GM23338 (cell line): ENCODE data around the gene ZNF438. TPM values are rescaled to one million over a fixed set of nuclear protein-coding genes. Genes with fewer than 3 reads are reported as not detected.

Source experiments
- ATAC-seq: fragments of 200-7000 bp; cut with Tn5 transposase; 3 replicates; pipeline ENCODE4 v1.9.1; 2020
- DNase-seq: peaks from one replicate; pipeline ENCODE4 v3.0.0-alpha.2; 2015; ENCODE audit warnings: low spot score
- H2AFZ ChIP-seq: fragments of 200-600 bp; sonication (generic); 2 replicates; pipeline ENCODE4 v1.8.0; 2016; ENCODE audit warnings: antibody characterized with exemption, mild to moderate bottlenecking, moderate library complexity
- H3F3A ChIP-seq: fragments of 200-600 bp; sonication (generic); replicated peaks from 2 replicates; pipeline ENCODE4 v1.8.0; 2017; ENCODE audit warnings: antibody characterized with exemption, mixed run types, low read depth
- H3K27ac ChIP-seq: fragments of 200-600 bp; sonication (generic); 2 replicates; pipeline ENCODE4 v1.6.1; 2016; ENCODE audit warnings: low read depth
- H3K27me3 ChIP-seq: fragments of 200-600 bp; sonication (generic); 2 replicates; pipeline ENCODE4 v1.8.0; 2016; ENCODE audit warnings: mild to moderate bottlenecking, mixed run types, moderate library complexity; ENCODE audit not compliant: insufficient read depth
- H3K36me3 ChIP-seq: fragments of 200-600 bp; sonication (generic); 2 replicates; pipeline ENCODE4 v1.8.0; 2016; ENCODE audit warnings: mild to moderate bottlenecking; ENCODE audit not compliant: insufficient read depth
- H3K4me1 ChIP-seq: fragments of 200-600 bp; sonication (generic); 2 replicates; pipeline ENCODE4 v1.8.0; 2016; ENCODE audit warnings: mild to moderate bottlenecking, moderate library complexity; ENCODE audit not compliant: insufficient read depth
- H3K4me2 ChIP-seq: fragments of 200-600 bp; sonication (generic); 2 replicates; pipeline ENCODE4 v1.7.1; 2017; ENCODE audit warnings: mixed run types
- H3K4me3 ChIP-seq: fragments of 200-600 bp; sonication (generic); 2 replicates; pipeline ENCODE4 v1.6.1; 2016; ENCODE audit warnings: mixed run types
- H3K79me2 ChIP-seq: fragments of 200-600 bp; sonication (generic); replicated peaks from 2 replicates; pipeline ENCODE4 v1.8.0; 2017; ENCODE audit warnings: mild to moderate bottlenecking; ENCODE audit not compliant: insufficient read depth
- H3K9me2 ChIP-seq: fragments of 200-600 bp; sonication (generic); 2 replicates; pipeline ENCODE4 v1.8.0; 2017; ENCODE audit not compliant: insufficient read depth
- H4K20me1 ChIP-seq: fragments of 200-600 bp; sonication (generic); replicated peaks from 2 replicates; pipeline ENCODE4 v1.8.0; 2017; ENCODE audit warnings: mild to moderate bottlenecking; ENCODE audit not compliant: insufficient read depth
- H3K27ac Mint-ChIP-seq: 2 replicates; pipeline ENCODE4 v1.8.0; 2020; ENCODE audit warnings: inconsistent platforms, mild to moderate bottlenecking, moderate library complexity, mixed read lengths
- H3K27me3 Mint-ChIP-seq: 3 replicates; pipeline ENCODE4 v1.8.0; 2022; ENCODE audit warnings: low read depth, mild to moderate bottlenecking, moderate library complexity, mixed read lengths, inconsistent platforms; ENCODE audit not compliant: insufficient read depth, poor library complexity
- H3K36me3 Mint-ChIP-seq: 3 replicates; pipeline ENCODE4 v1.8.0; 2021; ENCODE audit warnings: low read depth, mild to moderate bottlenecking, inconsistent platforms, moderate library complexity, mixed read lengths
- H3K4me1 Mint-ChIP-seq: 3 replicates; pipeline ENCODE4 v1.8.0; 2020; ENCODE audit warnings: mild to moderate bottlenecking, inconsistent platforms, mixed read lengths
- H3K4me3 Mint-ChIP-seq: 3 replicates; pipeline ENCODE4 v1.8.0; 2021; ENCODE audit warnings: moderate library complexity, mild to moderate bottlenecking, inconsistent platforms, mixed read lengths
- H3K9me3 Mint-ChIP-seq: 3 replicates; pipeline ENCODE4 v1.8.0; 2020; ENCODE audit warnings: moderate library complexity, mild to moderate bottlenecking, inconsistent platforms, mixed read lengths
- EZH2 ChIP-seq: fragments of 200-600 bp; sonication (generic); IDR thresholded peaks from one replicate; pipeline ENCODE4 v1.8.0; 2017; ENCODE audit warnings: antibody characterized with exemption, mild to moderate bottlenecking, low read depth; ENCODE audit not compliant: unreplicated experiment
- EZH2phosphoT487 ChIP-seq: fragments of 200-600 bp; sonication (generic); IDR thresholded peaks from one replicate; pipeline ENCODE4 v1.8.1; 2018; ENCODE audit warnings: antibody characterized with exemption; ENCODE audit not compliant: unreplicated experiment
- JUNB ChIP-seq: IDR thresholded peaks from one replicate; pipeline ENCODE4 v1.6.1; 2016; ENCODE audit warnings: antibody characterized with exemption; ENCODE audit not compliant: unreplicated experiment
- NANOG ChIP-seq: IDR thresholded peaks from 2 replicates; pipeline ENCODE4 v1.6.1; 2016; ENCODE audit warnings: antibody characterized with exemption, borderline replicate concordance
- POLR2AphosphoS5 ChIP-seq: IDR thresholded peaks from 2 replicates; pipeline ENCODE4 v1.6.1; 2016; ENCODE audit warnings: antibody characterized with exemption, low read depth
- STAT1 ChIP-seq: IDR thresholded peaks from one replicate; pipeline ENCODE4 v1.6.1; 2016; ENCODE audit warnings: antibody characterized with exemption; ENCODE audit not compliant: unreplicated experiment
- ZNF331 ChIP-seq: fragments of 250-450 bp; sonication (Bioruptor Pico); IDR thresholded peaks from 2 replicates; pipeline ENCODE4 v1.5.0; 2020; ENCODE audit warnings: low read depth, mild to moderate bottlenecking, moderate library complexity
- polyA plus RNA-seq: library from polyadenylated mRNA; unstranded; fragments of >200 nt; fragmentation: Nextera tagmentation; extraction: Ambion mirVana; gene quantifications from 2 replicates; pipeline ENCODE4 v1.2.1, GENCODE V29; 2016
- total RNA-seq: library from RNA; depleted of rRNA; stranded (reverse); fragments of >200 nt; shearing (Covaris generic); gene quantifications from 2 replicates; pipeline ENCODE4 v1.2.3, GENCODE V29; 2014
- TF ChIP-seq, protein P1 (sequence below): IDR thresholded peaks from 2 replicates; pipeline ENCODE4 v1.6.1; 2016; ENCODE audit warnings: antibody characterized with exemption
- TF ChIP-seq, protein P2 (sequence below), 2 experiments: fragments of 200-600 bp in 1 of 2; sonication (generic) in 1 of 2; conservative IDR thresholded peaks; 2 replicates each; pipeline versions ENCODE4 v1.5.1 to v1.6.1; 2016 to 2017; ENCODE audit warnings: antibody characterized with exemption in 2 of 2, low read depth in 2 of 2, mild to moderate bottlenecking in 2 of 2, moderate library complexity in 1 of 2
- TF ChIP-seq, protein P3 (sequence below): IDR thresholded peaks from one replicate; pipeline ENCODE4 v1.6.1; 2018; ENCODE audit warnings: antibody characterized with exemption; ENCODE audit not compliant: unreplicated experiment

ZNF438 gene
- total and polyA plus RNA-seq, 2 experiments from 2014 or later = 0.91 to 0.94 TPM

DNA sequence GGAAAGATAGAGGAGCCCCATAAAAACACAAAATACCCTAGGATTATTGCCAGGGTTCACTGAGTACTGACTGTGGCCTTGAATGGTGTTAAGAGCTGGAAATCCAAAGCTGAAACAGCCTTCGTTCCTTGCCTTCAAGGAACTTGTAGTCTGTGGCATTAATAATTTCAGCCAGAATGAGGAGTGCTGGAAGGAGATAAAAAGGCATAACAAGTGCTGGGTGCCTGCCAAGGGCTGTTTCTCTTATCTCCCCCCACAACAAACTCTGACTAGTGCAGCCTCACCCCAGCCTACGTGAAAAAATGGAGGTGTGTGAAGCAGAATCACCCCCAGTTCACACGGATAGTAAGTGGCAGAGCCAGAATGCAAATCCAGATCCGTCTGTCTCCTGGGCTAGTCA, 203.0 kb downstream of the ZNF438 start:
- Histone ChIP-seq H3K79me2 (no peaks in the 10 kb centered on the region), H3K4me3 (no peak overlapping the region), H3K9me2 (peaks cover 5% of the 10 kb centered on the region; the same call in 1 of the 2 replicates), H3K4me1 (peaks cover 5% of the 10 kb centered on the region; the same call in 1 of the 2 replicates), H3F3A (no peaks in the 10 kb centered on the region), H3K27me3 (no peaks in the 10 kb centered on the region), H2AFZ (no peak overlapping the region), H3K4me2 (no peak overlapping the region), H3K36me3 (no peaks in the 10 kb centered on the region), H3K27ac (no peak overlapping the region), H4K20me1 (no peaks in the 10 kb centered on the region)
- Mint-ChIP-seq H3K9me3 (peaks cover 3% of the 10 kb centered on the region; the same call in 1 of the 3 replicates), H3K27me3 (peaks cover 10% of the 10 kb centered on the region), H3K36me3 (no peaks in the 10 kb centered on the region; the same call in 2 of the 3 replicates), H3K4me1 (peaks cover 34% of the 10 kb centered on the region), H3K4me3 (no peak overlapping the region), H3K27ac (no peak overlapping the region)
- DNase-seq = no peak
- ATAC-seq = no peak
- no peak for TF ChIP-seq EZH2
- TF ChIP-seq, protein P1, sequence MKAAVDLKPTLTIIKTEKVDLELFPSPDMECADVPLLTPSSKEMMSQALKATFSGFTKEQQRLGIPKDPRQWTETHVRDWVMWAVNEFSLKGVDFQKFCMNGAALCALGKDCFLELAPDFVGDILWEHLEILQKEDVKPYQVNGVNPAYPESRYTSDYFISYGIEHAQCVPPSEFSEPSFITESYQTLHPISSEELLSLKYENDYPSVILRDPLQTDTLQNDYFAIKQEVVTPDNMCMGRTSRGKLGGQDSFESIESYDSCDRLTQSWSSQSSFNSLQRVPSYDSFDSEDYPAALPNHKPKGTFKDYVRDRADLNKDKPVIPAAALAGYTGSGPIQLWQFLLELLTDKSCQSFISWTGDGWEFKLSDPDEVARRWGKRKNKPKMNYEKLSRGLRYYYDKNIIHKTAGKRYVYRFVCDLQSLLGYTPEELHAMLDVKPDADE = no peak
- TF ChIP-seq, protein P2, sequence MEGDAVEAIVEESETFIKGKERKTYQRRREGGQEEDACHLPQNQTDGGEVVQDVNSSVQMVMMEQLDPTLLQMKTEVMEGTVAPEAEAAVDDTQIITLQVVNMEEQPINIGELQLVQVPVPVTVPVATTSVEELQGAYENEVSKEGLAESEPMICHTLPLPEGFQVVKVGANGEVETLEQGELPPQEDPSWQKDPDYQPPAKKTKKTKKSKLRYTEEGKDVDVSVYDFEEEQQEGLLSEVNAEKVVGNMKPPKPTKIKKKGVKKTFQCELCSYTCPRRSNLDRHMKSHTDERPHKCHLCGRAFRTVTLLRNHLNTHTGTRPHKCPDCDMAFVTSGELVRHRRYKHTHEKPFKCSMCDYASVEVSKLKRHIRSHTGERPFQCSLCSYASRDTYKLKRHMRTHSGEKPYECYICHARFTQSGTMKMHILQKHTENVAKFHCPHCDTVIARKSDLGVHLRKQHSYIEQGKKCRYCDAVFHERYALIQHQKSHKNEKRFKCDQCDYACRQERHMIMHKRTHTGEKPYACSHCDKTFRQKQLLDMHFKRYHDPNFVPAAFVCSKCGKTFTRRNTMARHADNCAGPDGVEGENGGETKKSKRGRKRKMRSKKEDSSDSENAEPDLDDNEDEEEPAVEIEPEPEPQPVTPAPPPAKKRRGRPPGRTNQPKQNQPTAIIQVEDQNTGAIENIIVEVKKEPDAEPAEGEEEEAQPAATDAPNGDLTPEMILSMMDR (conservative IDR thresholded peaks at IDR 0.05; ENCODE audit: low read depth in 2 of 2) = no peak
- TF ChIP-seq JUNB = no peak

DNA sequence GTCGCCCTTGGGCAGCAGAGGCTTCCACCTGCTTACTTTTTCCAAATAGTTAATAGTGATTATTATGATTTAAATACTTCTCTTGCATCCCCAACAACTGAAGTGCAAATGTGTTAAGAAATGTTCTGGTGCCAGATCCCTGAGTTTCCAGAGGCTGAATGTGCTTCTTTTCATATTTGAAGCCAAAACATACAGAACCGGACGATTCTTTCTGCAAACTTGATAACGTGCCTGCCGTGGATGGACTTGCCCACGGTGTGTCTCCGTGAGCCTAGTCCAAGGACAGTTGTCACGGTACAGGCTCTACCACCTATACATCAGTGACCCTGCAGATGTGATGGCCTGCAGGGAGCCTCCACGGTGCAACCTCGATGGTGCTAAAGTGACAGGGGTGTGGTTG, 203.5 kb downstream of the ZNF438 start:
- DNase-seq = no peak
- Mint-ChIP-seq H3K27me3 (peaks cover 10% of the 10 kb centered on the region), H3K27ac (no peak overlapping the region), H3K9me3 (peaks cover 3% of the 10 kb centered on the region; the same call in 1 of the 3 replicates), H3K4me1 (peaks cover 29% of the 10 kb centered on the region), H3K4me3 (no peak overlapping the region), H3K36me3 (no peaks in the 10 kb centered on the region; the same call in 2 of the 3 replicates)
- Histone ChIP-seq H3K36me3 (no peaks in the 10 kb centered on the region), H3K79me2 (no peaks in the 10 kb centered on the region), H3K4me1 (peaks cover under 1% of the 10 kb centered on the region; the same call in 1 of the 2 replicates), H3K4me3 (no peak overlapping the region), H3K4me2 (no peak overlapping the region), H2AFZ (0 out of 2 replicates have a peak overlapping the region, but pooled peaks have one; percentile 38), H3K27ac (no peak overlapping the region), H3K9me2 (peaks cover 5% of the 10 kb centered on the region; the same call in 1 of the 2 replicates), H4K20me1 (no peaks in the 10 kb centered on the region), H3K27me3 (no peaks in the 10 kb centered on the region), H3F3A (no peaks in the 10 kb centered on the region)
- ATAC-seq = no peak
- TF ChIP-seq ZNF331 (no peak), EZH2phosphoT487 (no peak), STAT1 (no peak), JUNB (no peak), NANOG (no peak), POLR2AphosphoS5 (no peak)
- TF ChIP-seq, protein P1 = no peak
- TF ChIP-seq, protein P2 (conservative IDR thresholded peaks at IDR 0.05; ENCODE audit: low read depth in 2 of 2) = no peak
- TF ChIP-seq, protein P3, sequence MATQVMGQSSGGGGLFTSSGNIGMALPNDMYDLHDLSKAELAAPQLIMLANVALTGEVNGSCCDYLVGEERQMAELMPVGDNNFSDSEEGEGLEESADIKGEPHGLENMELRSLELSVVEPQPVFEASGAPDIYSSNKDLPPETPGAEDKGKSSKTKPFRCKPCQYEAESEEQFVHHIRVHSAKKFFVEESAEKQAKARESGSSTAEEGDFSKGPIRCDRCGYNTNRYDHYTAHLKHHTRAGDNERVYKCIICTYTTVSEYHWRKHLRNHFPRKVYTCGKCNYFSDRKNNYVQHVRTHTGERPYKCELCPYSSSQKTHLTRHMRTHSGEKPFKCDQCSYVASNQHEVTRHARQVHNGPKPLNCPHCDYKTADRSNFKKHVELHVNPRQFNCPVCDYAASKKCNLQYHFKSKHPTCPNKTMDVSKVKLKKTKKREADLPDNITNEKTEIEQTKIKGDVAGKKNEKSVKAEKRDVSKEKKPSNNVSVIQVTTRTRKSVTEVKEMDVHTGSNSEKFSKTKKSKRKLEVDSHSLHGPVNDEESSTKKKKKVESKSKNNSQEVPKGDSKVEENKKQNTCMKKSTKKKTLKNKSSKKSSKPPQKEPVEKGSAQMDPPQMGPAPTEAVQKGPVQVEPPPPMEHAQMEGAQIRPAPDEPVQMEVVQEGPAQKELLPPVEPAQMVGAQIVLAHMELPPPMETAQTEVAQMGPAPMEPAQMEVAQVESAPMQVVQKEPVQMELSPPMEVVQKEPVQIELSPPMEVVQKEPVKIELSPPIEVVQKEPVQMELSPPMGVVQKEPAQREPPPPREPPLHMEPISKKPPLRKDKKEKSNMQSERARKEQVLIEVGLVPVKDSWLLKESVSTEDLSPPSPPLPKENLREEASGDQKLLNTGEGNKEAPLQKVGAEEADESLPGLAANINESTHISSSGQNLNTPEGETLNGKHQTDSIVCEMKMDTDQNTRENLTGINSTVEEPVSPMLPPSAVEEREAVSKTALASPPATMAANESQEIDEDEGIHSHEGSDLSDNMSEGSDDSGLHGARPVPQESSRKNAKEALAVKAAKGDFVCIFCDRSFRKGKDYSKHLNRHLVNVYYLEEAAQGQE = no peak
